GM18517 (cell line): ENCODE results near the gene RRP12.
A peak's percentile ranks its signal among the peaks of the same experiment; 100 is the strongest.
"Not testable (repeated sequence)": the region's sequence is repeated elsewhere in the genome, so short reads cannot be mapped to it uniquely, and the experiment has no call there.

Experiments
- ATAC-seq: cut with Tn5 transposase; IDR thresholded peaks from one replicate; pipeline ENCODE4 v1.9.1; 2021; ENCODE audit warnings: mild to moderate bottlenecking, moderate library complexity; ENCODE audit not compliant: unreplicated experiment

The RRP12 gene, protein sequence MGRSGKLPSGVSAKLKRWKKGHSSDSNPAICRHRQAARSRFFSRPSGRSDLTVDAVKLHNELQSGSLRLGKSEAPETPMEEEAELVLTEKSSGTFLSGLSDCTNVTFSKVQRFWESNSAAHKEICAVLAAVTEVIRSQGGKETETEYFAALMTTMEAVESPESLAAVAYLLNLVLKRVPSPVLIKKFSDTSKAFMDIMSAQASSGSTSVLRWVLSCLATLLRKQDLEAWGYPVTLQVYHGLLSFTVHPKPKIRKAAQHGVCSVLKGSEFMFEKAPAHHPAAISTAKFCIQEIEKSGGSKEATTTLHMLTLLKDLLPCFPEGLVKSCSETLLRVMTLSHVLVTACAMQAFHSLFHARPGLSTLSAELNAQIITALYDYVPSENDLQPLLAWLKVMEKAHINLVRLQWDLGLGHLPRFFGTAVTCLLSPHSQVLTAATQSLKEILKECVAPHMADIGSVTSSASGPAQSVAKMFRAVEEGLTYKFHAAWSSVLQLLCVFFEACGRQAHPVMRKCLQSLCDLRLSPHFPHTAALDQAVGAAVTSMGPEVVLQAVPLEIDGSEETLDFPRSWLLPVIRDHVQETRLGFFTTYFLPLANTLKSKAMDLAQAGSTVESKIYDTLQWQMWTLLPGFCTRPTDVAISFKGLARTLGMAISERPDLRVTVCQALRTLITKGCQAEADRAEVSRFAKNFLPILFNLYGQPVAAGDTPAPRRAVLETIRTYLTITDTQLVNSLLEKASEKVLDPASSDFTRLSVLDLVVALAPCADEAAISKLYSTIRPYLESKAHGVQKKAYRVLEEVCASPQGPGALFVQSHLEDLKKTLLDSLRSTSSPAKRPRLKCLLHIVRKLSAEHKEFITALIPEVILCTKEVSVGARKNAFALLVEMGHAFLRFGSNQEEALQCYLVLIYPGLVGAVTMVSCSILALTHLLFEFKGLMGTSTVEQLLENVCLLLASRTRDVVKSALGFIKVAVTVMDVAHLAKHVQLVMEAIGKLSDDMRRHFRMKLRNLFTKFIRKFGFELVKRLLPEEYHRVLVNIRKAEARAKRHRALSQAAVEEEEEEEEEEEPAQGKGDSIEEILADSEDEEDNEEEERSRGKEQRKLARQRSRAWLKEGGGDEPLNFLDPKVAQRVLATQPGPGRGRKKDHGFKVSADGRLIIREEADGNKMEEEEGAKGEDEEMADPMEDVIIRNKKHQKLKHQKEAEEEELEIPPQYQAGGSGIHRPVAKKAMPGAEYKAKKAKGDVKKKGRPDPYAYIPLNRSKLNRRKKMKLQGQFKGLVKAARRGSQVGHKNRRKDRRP (N-terminal part only)

DNA sequence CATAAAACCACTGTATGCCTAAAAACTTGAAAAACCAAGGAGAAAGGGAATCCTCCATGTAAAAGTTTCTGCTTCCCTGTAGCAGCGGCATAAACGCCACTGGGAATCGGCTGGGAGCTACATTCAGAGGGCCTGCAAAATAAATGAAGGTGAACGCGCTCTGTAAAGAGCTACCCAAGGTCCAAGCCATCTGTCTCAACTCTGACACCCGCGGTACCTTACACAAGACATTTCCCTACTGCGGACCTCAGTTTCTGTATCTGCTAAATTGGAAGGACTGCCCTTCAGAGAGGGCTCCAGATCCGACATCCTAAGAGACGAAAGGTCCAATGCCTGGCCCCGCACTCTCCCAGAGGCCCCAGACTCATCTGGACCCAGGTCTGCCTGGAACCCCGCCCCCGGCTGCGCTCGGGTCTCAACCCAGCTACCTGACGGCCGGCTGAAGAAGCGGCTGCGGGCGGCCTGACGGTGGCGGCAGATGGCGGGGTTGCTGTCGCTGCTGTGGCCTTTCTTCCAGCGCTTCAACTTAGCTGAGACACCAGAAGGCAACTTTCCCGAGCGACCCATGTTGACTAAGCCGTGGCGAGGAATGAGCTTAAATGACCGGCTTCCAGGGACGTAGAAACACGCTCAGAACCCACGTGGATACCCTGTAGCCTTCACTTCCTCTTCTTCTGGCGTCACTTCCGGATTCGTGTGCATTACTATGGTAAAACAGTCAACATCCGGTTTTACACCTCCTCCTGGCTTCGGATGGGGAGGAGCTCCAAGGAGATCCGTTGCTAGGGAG, at the start of gene RRP12:
RRP12 (minus strand) TSS at position 676 of the 790 bp plus-strand sequence; CDS start at position 567, 109 bp downstream.
- ATAC-seq, result peak; percentile 97

DNA sequence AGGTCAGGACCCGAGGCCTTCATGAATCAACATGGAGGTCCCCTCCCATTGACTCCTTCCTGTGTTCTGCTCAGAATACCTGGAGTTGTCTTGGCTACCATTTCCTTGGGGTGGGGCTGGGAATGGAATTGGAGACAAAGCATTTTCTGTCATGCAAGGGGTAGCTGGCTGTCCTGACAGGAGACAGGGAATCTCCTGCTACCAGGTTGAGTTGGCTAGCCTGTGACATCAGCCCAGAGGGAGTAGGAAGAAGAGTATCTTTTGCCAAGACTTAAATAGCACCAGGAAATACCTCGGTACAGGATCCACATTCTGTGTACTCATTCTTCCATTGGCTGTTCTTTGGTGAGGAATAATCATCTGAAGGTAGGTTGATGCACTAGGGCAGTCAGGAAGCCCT, 49.7 kb upstream of the RRP12 start:
- ATAC-seq, result no peak

DNA sequence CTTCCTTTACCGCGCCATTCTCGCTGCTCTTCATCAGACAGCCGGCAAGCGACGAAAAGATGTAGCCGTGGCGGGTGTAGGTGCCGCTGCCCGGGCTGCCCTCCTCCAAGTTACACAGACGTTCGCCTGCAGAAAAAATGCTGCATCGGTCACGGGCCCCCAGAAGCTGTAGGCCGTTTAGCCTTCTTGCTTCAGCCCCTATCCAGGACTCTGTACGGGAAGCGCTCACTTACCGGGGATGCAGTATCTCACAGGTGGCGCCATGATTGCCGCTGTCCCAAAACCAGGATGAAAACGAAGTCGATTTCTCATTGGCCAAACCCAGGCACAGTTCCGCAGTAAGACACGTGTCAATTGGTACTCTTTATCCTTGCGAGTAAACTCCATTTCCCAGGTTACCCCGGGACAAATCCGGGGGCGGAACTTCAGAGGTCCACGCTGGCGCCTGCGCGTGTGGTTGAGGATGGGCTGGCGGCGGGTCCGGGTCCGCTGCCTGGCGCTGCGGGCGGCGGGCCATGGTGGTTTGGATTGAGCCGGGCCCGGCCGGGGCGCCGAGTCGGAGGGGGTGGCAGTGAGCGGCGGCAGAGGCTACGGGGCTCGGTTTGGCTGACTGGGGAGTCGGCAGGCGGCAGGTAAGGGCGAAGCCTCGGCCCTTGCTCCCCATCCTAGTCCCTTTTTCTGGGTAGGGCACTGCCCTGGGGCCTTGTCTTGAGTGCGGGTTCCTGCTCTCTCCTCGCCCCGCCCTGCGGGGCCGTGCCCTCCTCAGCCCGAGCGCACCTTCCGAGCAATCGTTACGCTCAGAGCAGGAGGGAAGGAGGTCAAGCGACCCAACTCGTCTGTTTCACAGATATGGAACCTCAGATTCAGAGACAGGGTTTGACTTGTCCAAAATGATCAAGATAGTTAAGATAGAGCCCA, 44.8 kb upstream of the RRP12 start, which contains the start of the genes EXOSC1 and ZDHHC16:
EXOSC1 (minus strand) TSS at position 285 of the 918 bp plus-strand sequence; CDS start at position 264, 21 bp downstream.
ZDHHC16 (plus strand) TSS at position 454 of the 918 bp plus-strand sequence. CDS start 5,501 bp downstream, outside the sequence.
- peak; percentile 97 for ATAC-seq

DNA sequence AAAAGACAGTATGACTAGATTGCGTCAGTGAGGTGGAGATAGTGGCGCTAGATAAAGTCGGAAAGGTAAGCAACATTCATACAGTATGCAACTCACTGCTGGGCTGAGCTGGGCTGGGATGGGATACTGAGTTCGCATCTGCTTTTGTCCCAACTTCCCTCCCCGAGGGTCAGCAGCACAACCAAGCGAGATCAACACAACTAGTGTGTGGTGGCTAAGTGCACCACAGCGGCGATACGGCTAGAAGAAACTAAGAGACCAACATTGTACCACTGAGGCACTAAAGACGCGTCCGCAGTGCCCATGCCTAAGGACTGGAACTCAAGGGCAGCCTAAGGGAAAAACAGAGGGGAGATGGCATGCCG, 44.2 kb upstream of the RRP12 start:
- no peak for ATAC-seq

DNA sequence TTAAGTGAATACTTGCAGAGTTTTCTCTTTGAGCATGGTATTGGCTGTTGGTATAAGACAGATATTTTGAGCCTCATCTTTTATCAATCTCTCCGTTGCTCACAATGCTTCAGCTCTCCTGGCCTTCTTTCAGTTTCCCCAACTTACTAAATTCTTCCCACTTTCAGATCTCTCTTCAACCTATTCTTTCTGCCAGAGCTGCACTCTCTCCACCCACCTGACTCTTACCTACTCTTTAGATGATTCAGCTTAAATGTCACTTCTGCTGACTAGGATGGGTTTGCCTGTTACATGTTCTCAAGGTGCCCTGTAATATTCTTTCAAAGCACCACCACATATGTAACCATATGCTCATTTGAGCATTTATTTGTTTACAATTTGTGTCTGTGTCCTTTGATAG, 43.1 kb upstream of the RRP12 start:
- ATAC-seq, result no peak

DNA sequence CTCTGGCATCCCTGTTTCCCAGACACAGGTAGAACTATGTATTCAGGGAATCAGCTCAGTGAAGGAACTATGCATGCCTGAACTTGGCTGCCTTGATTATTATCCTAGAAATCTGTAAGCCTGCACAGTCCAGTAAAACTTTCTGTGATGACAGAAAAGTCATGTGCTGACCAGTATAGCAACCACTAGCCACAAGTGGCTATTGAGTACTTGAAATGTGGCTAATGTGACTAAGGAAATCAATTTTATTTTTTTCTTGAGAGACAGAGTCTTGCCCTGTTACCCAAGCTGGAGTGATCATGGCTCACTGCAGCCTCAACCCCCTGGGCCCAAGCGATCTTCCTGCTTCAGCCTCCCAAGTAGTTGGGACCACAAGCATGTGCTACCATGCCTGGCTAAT, 41.1 kb upstream of the RRP12 start:
- ATAC-seq, result no peak

DNA sequence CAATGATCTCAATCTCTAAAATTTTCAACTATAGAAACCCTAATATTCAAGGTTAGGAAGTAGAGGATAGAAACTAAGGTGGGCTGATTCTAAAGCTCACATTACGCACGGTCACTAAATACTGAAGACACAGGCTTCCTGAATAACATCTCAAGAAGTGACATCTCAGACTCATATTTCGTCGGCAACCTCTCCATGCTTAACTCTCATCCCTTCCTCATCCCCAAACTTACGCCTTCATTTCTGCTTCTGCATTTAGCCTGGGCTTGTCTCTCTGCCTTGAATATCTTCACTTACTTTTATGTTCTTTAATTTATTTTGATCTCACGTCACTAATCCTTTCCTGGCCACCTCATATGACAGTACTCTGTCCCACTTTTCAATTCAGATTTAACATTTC, 34.1 kb upstream of the RRP12 start:
- ATAC-seq, result no peak

DNA sequence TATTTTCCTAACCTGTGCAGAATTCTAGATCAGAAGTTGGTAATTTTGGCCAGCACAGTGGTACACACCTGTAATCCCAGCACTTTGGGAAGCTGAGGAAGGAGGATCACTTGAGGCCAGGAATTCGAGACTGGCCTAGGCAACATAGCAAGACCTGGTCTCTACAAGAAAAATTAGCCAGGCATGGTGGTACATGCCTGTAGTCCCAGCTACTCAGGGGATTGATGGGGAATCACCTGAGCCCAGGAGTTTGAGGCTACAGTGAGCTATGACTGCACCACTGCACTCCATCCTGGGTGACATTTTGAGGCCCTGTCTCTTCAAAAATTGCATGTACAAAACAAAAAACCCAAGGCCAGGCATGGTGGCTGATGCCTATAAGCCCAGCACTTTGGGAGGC, 33.4 kb upstream of the RRP12 start:
- no peak for ATAC-seq

DNA sequence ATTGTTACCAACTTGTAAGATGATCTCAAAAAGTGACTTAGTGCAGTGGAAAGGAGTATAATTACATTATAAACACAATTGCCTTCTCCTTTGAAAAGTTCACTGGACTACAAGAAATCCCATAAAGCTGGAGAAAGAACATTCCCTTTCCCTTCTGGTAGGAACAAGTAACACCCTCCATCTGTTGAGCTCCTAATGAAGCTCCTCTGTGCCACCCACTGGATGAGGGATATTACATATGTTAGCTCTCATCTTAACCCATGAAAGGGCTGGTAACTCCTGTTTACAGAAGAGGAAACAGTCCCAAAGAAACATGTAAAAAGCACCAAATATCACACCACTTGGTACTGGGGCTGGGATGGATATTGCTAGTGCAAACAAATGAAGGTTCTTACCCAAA, 32.9 kb upstream of the RRP12 start:
- no peak for ATAC-seq

DNA sequence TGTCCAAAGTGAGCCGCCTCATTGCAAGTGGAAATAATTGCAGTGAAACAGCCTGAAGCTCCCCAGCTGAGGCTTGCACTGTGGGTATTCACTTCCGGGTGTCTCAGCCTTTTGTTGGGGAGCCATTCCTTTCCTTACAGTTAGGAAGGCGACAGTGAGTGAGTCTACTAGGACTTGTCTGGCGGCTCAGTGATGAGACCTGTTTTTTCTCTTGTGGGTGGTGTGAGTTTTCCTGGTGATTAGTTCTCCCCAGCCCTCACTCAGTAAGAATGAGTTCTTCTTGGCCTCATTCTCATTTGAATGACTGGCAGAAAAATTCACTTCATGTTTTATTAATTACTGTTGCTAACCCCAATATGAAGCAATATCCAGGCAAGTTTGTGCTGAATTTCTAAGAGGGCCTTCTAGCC, 27.4 kb upstream of the RRP12 start:
- ATAC-seq, result no peak

DNA sequence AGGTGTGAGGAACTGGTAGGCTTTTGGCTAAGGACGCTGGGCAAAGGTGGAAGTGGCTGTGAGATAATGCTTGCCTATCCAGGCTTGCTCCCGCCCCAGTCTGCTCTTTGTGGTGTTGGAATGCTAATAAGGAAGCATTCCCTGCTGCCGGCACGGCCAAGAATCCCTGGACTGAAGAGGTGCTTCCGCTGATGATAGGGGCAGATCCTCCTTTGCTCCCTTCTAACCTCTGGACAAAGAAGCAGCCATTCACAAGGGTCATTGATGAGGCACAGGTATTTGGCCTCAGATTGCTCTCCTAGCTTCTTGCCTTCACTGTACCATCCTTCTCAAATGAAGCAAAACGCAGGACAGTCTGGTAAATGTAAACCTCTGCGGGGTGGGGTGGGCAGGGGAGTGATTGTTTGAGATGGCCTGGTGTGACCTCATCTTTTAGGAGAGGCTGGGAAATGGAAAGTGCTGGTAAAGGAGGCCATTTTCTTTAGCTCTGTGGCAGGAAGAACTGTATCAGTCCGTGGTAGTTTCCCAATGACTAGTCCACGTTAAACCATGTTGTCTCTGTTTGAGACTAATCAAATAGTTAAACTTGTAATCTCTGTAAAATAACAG, 26.5 kb upstream of the RRP12 start:
- ATAC-seq, result no peak

DNA sequence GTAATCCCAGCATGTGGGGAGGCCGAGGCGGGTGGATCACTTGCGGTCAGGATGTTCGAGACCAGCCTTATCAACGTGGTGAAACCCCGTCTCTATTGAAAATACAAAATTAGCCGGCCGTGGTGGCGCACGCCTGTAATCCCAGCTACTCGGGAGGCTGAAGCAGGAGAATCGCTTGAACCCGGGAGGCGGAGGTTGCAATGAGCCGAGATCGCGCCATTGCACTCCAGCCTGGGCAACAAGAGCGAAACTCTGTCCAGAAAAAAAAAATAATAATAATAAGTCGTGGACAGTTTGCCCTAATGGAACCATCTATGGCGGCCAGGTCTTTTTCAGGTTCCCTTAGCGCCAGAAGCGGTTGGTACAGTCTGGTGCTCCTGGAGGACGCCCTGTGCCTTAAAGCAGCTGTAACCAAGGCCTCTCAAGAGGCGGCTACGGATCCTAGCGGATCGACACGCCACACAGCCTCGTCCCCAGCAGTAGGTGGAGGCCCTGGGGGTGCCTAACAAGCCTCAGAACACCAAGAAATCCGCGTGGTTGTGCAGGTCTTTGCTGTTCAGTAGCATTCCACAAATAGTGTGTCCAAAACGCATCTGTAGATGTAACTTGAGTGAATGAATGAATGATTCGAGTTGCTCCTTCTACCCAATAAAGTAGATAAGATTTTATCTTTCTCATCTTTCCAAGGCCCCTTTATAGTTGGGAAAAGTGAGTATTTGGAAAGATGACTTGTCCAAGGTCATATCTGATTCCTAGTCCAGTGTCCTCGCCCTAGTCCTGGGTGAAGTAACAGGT, 25.8 kb upstream of the RRP12 start:
- no peak for ATAC-seq

DNA sequence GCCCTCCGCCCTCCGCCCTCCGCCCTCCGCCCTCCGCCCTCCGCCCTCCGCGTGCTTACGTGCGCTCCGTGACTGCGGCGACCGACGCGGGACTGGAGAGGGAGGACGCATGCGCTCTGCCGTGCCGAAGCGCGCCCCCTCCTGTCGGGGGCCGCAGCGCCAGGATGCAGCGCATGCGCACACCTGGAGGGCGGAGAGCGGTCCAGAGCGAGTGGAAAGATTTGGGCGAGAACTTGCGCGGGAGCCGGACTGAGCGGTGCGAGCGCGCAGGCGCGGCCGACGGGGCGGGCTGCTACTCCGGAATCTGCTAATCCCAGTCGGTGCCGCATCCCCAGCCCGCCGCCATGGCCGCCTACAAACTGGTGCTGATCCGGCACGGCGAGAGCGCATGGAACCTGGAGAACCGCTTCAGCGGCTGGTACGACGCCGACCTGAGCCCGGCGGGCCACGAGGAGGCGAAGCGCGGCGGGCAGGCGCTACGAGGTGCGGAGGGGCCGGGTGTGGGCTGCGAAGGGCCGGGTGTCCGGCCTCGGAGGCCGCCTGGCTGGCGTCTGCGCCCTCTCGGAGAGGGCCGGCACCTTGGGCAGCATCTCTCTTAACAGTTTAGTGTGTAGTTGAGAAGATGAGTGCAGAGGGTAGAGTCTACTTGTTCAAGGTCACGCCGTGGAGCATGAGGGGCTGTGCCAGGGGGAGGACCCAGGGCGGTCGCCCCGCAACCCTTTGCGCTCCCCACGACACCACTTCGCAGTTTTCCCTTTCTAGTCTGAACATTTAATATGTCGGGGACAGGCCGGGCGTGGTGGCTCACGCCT, 25.0 kb upstream of the RRP12 start, which contains the start of gene PGAM1:
PGAM1 (plus strand) TSS at position 228 of the 812 bp plus-strand sequence; CDS start at position 345, 117 bp downstream.
- peak; percentile 88 for ATAC-seq

DNA sequence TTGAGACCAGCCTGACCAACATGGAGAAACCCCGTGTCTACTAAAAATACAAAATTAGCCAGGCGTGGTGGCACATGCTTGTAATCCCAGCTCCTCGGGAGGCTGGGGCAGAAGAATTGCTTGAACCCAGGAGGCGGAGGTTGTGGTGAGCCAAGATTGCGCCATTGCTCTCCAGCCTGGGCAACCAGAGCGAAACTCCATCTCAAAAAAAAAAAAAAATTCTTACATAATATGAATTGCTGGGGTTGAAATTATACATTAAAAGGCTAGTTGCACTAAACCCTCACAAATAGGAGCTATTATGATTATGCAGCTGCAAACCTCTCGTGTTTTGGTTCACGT, 22.6 kb upstream of the RRP12 start:
- ATAC-seq, result not testable (repeated sequence)

DNA sequence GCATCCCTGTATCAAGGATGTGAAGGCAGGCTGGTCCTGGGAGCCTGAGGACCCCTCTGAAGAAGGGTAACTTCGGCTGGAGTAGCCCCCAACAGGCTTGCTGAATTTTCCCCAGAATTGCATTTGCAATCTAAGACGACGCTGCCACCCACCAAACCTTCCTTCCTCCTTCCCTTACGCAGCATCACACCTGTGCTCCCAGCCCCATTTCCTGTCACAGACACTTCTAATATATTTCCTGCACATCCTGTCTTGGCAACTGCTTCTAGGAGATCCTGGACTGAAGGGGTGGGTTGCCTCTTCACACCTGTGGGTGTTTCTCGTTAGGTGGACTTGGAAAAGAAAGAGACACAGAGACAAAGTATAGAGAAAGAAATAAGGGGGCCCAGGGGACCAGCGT, 15.4 kb upstream of the RRP12 start:
- no peak for ATAC-seq

DNA sequence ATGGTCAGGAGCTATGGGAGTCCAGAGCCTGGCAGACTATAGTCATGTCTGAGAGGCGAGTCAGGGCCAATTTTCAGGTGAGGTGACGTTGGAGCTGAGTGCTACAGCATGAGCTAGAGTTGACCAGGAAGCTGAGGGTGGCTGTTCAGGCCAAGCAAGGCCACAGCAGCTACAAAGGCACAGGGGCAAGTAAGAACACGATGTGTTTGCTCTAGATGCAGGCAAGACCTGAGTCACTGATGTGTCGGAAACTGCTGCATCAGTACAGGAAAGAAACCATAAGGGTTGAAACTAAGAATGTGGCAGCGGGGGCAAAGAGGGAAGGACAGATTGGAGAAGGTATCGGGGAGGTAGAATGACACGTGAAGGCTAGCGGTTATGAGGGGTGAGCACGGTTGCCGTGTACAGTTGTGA, 11.8 kb upstream of the RRP12 start:
- no peak for ATAC-seq

DNA sequence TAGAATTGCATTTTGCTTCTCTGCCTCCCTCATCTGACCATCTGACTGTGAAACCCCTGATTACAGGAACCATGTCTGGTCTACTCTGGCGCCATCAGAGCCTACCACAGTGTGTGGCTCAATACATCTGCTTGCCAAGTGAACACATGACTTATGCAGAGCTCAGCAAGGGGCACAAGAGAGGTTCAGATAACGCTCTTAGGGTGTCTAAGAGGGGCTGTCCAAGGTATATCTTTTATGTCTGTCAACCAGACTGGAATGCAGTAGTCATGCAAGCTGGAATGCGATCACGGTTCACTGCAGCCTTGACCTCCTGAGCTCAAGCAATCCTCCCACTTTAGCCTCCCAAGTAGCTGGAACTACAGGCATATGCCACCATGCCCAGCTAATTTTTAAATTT, 10.3 kb upstream of the RRP12 start:
- no peak for ATAC-seq
